IPS DF 19.7 (cell line): ENCODE results near the gene ADAMTS17.

Experiments used
- DNase-seq: peaks from one replicate; pipeline ENCODE4 v3.0.0-alpha.2; 2013; ENCODE audit warnings: low read depth, low spot score

Gene ADAMTS17

DNA sequence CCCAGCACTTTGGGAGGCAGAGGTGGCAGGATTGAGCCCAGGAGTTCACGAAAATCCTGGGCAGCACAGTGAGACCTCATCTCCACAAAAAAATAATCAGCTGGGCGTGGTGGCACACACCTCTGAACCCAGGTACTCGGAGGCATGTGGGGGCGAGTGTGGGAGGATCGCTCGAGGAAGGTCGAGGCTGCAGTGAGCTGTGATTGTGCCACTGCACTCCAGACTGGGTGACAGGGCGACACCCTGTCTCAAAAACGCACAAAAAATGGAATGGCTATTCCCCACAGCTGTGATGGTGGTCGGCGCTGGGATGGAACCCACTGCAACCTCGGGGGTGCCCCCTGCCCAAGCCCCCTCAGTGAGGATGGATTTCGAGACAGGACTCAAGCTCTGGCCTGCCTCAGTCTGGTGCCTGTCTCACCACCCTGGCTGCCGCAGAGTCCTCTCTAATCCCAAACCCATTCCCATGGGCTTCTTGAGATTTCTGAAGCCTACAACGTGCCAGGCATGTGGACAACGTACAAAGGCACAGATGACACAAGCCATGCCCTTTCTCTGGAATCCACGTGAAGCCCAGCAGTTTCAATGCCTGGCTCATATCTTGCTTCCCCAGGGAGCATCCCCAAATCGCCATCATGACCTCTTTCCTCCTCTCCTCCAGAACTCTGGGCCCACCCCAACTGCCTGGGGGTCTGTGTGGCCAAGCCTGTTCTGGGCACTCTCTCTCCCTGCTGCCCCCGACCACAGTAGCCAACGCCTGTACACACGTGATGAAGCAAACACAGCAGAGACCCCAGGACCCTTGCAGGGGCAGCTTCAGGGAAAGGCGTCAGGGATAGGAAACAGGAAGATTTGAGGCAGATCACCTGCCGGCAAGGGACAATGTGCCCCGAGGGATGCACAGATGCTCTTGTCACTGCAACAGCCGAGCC, 32.4 kb downstream of the ADAMTS17 start:
- no peak for DNase-seq

GRCh38 chr15:100308608-100309007, 33.2 kb downstream of the ADAMTS17 start:
- no peak for DNase-seq

GRCh38 chr15:100308213-100308600, 33.6 kb downstream of the ADAMTS17 start:
- DNase-seq, result no peak

GRCh38 chr15:100307241-100308212, 34.2 kb downstream of the ADAMTS17 start:
- no peak for DNase-seq

GRCh38 chr15:100306098-100306497, 35.7 kb downstream of the ADAMTS17 start:
- no peak for DNase-seq

GRCh38 chr15:100301910-100302431, 39.8 kb downstream of the ADAMTS17 start:
- no peak for DNase-seq

- no peak for DNase-seq
These were observed 43.5 kb downstream of the ADAMTS17 start for GRCh38 chr15:100298257-100298656.

DNA sequence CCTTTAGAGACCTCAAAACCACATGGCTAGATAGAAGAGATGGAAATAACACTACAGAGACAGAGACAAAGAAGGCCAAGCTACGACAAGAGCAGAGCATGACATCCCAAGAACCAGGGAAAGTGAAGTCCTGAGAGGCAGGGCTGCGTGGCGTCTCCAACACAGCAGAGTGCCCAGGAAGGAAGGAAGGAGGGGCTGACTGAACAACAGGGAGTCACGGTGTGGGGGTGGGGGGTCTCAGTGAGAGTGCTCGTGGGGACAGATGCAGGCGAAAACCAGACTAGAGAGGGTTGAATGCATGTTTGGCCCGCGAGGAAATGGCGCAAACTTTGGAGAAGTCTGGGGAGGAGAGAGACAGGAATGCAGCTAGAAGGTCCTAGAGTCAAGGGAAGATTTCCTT, 44.0 kb downstream of the ADAMTS17 start:
- no peak for DNase-seq

GRCh38 chr15:100295939-100296565, 45.7 kb downstream of the ADAMTS17 start:
- no peak for DNase-seq

GRCh38 chr15:100292010-100292409, 49.8 kb downstream of the ADAMTS17 start:
- no peak for DNase-seq

GRCh38 chr15:100291106-100291505, 50.7 kb downstream of the ADAMTS17 start:
- DNase-seq, result no peak

DNA sequence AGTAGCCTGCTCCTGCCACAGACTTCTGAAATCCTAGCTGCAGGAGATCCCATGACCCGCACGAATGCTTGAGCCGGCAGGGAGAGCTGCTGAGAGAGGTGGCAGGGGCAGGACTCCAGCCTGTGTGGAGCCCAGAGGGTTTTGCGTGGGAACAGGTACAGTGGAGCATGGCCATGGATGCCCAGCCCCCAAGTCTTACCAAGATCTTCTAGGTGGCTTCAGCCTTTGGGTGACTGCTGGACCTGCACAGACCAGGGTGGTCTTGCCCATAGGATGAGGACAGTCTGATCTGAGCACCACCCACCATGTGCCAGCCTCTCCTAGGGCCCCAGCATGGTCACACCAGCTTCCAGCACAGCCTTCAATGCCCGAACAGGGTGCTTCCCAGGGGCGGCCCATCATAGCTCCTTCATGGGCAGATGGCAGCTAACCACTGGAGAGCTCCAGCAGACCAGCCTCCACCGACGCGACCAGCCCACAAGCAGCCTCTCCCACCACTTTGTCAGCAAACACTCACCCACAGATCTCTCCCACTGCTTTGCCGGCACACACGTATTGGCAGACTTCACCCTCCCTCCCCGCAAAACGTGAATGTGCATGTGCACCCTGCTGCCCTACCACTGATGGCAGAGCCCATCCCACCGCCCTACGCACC, 56.0 kb downstream of the ADAMTS17 start:
- DNase-seq, result no peak

- DNase-seq, result no peak
These were observed 57.1 kb downstream of the ADAMTS17 start for GRCh38 chr15:100284701-100285100.

GRCh38 chr15:100284191-100284590, 57.6 kb downstream of the ADAMTS17 start:
- no peak for DNase-seq

DNA sequence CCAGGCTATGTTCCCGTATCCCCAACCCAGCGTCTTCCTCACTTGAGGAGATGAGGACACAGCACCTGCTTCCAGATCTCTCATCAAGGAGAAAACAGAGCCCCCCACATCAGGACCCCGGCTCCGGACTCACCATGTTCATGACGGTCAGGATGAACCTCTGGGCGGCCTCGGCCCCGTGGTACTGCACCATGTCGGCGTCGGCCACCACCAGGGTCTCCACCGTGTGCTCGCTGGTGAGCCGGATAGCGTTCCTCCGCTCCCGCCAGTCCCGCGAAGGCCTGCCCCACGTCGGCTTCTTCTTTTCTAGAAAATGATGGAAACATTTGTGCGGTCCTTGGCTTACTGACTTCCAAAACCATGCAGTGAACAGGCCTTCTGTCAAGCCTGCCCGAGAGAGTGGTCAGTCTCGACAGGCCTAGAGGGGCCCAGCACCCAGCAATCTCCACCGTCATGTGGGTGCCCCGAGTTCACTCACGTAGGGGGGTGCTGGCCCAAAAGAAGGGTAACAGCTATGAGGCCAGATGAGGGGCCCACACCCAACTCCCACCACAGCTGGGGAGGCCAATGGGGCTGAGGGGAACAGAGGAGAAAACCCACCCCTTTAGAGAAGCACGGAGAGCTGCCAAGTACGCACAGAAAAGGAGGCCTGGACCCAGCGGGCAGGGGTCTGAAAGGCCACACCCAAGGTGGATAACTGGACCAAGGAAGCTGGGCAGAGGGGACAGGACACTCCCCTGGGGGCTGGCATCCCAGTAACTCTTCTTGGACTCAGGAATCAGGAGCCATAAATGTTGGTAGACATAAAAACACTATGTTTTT, 60.5 kb downstream of the ADAMTS17 start:
- no peak for DNase-seq

- no peak for DNase-seq
These were observed 61.9 kb downstream of the ADAMTS17 start for GRCh38 chr15:100279849-100280248.

DNA sequence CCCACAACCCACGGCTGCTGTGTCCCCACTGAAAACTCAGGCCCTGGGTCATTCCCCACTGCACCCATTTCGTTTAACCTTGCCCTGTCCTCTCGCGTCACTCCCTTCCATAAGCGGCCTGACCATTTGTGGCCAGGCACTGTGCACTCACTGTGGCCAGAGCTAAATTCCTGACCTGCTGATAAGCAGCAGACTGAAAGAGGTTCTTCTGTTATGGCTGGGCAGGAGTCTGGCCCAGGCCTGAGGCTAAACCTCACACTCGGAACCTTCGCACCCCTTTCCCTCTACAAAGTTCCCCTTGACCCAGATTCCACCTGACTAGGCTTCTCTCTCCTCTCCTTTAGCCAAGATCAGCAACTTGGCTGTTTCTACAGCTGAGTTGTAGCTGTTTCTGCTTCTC, 62.3 kb downstream of the ADAMTS17 start:
- no peak for DNase-seq

DNA sequence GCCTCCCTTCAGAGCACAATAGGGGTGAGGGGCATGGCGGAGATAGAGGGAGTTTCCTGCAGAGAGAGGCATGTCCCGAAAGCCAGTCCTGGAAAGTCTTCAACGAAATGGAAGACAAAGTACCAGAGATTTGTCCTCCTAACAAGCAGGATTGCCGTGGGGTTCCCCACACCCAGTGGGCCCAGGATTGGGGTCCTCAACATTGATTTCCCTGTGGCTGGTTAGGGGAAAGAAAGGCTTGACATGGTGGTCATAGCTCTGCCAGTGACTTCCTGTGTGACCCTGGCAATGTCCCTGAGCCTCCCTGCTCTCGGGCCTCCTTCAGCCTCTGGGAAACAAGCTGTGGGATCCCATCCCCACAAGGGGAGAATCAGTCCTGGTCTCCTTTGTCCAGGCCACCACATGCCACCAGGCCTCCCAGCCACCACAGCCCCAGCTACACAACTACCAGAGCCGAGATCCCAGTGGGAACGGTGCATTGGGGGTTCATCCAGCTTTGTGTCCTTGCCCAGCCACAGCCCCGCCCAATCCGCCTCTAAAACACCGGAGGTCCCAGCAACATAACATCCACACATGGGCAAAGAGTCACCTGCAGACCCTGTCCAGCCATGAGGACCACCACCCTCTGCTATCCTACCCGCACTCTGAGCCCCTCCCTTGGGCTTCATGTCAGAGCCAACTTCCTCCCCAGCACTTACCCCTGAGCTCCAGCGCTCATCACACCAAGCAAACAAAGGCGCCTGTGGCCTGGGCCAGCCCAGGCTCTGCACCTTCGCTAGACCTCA, 63.0 kb downstream of the ADAMTS17 start:
- no peak for DNase-seq

DNA sequence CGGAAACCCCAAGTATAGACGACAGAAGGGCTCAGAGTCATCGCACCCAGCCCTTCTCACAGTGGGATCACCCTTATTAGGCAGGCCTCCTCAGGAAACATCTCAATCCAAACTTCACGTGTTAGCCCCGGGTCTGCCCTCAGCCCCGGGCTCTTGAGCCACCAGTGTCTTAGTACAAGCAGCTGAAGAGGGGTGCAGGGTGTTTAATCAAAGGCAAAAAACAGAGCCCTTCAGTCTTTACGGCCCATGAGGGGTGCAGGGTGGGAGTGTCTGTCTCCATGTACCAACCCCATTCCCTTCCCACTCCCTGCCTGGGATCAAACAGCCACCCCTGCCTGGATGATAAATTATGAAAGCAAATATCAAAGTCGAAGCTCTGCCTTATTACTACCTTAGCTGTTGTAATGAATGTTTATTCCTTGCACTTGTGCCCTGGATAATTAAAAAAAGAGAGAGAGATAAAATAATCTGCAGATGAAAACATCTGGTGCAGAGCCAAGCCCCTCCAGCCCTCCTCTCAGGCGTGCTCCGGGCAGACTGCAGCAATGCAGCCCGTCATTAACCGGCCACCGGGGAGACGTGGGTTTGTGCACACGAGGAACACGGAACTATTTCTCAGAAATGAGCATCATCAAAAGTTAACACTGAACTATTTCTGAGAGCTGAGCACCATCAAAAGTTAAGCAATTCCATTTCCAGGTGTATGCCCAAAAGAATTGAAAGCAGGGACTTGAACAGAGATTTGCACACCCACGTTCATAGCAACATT, 64.5 kb downstream of the ADAMTS17 start:
- DNase-seq, result no peak
